ENCODE results near the gene TRIM44.

DNA sequence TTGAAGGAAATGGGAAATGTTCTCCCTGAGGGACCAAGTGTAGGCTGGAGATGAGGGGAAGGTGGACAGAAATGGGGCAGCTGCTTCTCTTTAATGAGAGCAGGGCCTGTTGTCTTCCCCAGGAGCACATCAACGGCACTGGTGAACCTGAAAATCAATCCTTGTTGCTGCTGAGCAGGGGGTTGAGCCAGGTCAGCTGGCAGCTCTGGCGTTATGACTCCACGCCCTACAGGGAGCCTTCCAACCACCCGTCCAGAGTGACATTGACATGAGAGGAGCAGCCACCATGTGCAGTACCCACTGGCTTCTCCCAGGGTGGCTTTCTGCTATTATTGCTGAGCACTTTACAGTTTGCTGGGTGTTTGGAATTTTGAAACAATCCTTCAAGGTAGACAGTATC, 164.4 kb downstream of the TRIM44 start:
- TF ChIP-seq, protein P1, sequence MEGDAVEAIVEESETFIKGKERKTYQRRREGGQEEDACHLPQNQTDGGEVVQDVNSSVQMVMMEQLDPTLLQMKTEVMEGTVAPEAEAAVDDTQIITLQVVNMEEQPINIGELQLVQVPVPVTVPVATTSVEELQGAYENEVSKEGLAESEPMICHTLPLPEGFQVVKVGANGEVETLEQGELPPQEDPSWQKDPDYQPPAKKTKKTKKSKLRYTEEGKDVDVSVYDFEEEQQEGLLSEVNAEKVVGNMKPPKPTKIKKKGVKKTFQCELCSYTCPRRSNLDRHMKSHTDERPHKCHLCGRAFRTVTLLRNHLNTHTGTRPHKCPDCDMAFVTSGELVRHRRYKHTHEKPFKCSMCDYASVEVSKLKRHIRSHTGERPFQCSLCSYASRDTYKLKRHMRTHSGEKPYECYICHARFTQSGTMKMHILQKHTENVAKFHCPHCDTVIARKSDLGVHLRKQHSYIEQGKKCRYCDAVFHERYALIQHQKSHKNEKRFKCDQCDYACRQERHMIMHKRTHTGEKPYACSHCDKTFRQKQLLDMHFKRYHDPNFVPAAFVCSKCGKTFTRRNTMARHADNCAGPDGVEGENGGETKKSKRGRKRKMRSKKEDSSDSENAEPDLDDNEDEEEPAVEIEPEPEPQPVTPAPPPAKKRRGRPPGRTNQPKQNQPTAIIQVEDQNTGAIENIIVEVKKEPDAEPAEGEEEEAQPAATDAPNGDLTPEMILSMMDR (IDR thresholded peaks at IDR 0.05), result no peak
- TF ChIP-seq POLR2A (IDR thresholded peaks at IDR 0.05), result no peak

All from testis (tissue), 2 donors.